ENCODE measurements around the gene DNAJB13.

Gene DNAJB13

DNA sequence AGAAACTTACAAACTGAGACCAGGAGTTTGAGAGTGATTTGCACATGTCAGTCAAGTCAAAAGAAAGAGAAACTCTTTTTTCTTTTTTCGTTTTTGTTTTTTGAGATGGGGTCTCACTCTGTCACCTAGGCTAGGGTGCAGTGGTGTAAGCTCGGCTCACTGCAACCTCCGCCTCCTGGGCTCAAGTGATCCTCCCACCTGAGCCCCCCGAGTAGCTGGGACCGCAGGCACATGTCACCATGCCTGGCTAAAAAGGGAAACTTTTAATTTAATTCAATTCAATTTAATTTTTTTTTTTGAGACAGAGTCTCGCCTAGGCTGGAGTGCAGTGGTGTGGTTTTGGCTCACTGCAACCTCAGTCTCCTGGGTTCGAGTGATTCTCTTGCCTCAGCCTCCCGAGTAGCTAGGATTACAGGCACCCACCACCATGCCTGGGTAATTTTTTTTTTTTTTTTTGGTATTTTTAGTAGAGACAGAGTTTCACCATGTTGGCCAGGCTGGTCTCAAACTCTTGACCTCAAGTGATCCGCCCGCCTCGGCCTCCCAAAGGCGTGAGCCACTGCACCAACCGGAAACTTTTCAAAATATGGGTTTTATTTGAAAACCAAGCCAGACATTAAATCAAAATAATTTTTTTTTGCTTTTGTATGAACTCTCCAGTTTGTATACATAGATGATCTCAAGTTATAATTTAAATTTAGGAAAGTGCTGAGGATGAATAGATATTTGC lies 48.2 kb downstream of the DNAJB13 start:
- Histone ChIP-seq H2BK5ac (ENCODE audit: low read depth, low read length, poor library complexity) (no peak overlapping the region), H3K9ac (ENCODE audit: low read length) (no peak overlapping the region), H3K4me3 (ENCODE audit: low read depth, low read length) (no peak overlapping the region), H4K8ac (ENCODE audit: low read depth, low read length) (no peak overlapping the region), H2AK5ac (ENCODE audit: low read length) (no peak overlapping the region), H2AFZ (ENCODE audit: insufficient read depth, low read length, poor library complexity) (no peak overlapping the region), H2BK120ac (ENCODE audit: insufficient read depth, low read length, poor library complexity) (no peak overlapping the region), H3K4me1 (ENCODE audit: control insufficient read depth in 1 of 2, insufficient read depth in 2 of 2, low read length in 2 of 2) (no peaks in the 10 kb centered on the region), H3K23ac (ENCODE audit: low read length) (no peak overlapping the region), H3K36me3 (ENCODE audit: control insufficient read depth in 1 of 2, insufficient read depth in 2 of 2, low read length in 2 of 2) (peaks cover 0 to 7% of the 10 kb centered on the region in 2 experiments), H3K14ac (ENCODE audit: low read length) (no peak overlapping the region), H3K4ac (ENCODE audit: low read depth, low read length) (no peak overlapping the region), H2BK12ac (ENCODE audit: low read length) (no peak overlapping the region), H3K27me3 (ENCODE audit: insufficient read depth, low read length) (no peaks in the 10 kb centered on the region), H3K27ac (ENCODE audit: low read depth, low read length) (no peak overlapping the region), H4K12ac (ENCODE audit: low read depth, low read length) (no peak overlapping the region), H4K91ac (ENCODE audit: low read depth, low read length) (no peak overlapping the region), H3K4me2 (ENCODE audit: low read length) (no peak overlapping the region), H3K9me3 (ENCODE audit: insufficient read depth, low read depth, low read length) (peaks cover 2% of the 10 kb centered on the region), H3K79me2 (ENCODE audit: control insufficient read depth, insufficient read depth, low read length, poor library complexity) (no peaks in the 10 kb centered on the region), H3K79me1 (ENCODE audit: low read length) (no peaks in the 10 kb centered on the region), H3K18ac (ENCODE audit: low read length) (no peak overlapping the region)
- DNase-seq: no peak
- no CpG with 5 or more reads among the region's 13 CpGs for WGBS (ENCODE audit: extremely low coverage, insufficient coverage, insufficient read length)

DNA sequence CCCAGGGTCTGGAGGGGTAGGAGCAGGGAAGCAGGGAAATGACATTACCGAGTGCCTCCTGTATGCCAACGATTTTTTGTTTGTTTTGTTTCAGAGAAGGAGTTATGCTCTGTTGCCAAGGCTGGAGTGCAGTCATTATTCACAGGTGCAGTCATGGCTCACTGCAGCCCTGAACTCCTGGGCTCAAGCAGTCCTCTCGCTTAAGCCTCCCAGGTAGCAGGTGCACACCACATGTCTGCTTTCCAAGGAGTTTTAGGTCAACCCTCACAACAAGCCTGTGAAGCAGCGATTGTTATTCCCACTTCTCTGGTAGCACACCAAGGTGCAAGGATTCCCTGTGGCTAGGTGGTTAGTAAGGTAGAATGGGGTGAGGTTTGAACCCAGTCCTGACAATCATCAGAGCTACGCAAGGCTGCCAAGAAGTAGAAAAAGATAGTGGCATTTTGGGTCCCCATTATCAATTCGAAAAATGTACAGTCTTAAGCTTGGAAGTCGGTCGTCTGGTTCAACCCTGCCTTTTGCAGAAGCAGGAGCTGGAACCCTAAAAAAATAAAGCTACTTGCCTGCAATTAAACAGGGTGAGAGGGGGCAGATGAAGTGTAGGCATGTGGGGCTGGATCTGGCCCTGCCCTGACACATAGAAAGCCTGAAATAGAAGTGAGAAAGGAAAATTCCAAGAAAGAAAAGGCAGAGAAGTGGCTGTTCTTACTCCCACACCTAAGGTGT lies 48.9 kb downstream of the DNAJB13 start:
- H2BK12ac ChIP-seq (ENCODE audit: low read length): no peak overlapping the region
- H3K27ac ChIP-seq (ENCODE audit: low read depth, low read length): no peak overlapping the region
- WGBS (ENCODE audit: extremely low coverage, insufficient coverage, insufficient read length): no CpG with 5 or more reads among the region's 8 CpGs
- H3K4me3 ChIP-seq (ENCODE audit: low read depth, low read length): no peak overlapping the region
- H3K4me2 ChIP-seq (ENCODE audit: low read length): no peak overlapping the region
- no peak overlapping the region for H3K18ac ChIP-seq (ENCODE audit: low read length)
- no peaks in the 10 kb centered on the region for H3K27me3 ChIP-seq (ENCODE audit: insufficient read depth, low read length)
- H4K12ac ChIP-seq (ENCODE audit: low read depth, low read length): no peak overlapping the region
- H3K4me1 ChIP-seq (ENCODE audit: control insufficient read depth in 1 of 2, insufficient read depth in 2 of 2, low read length in 2 of 2): no peaks in the 10 kb centered on the region
- H2AK5ac ChIP-seq (ENCODE audit: low read length): no peak overlapping the region
- DNase-seq: no peak
- H4K8ac ChIP-seq (ENCODE audit: low read depth, low read length): no peak overlapping the region
- no peak overlapping the region for H2BK5ac ChIP-seq (ENCODE audit: low read depth, low read length, poor library complexity)
- H2AFZ ChIP-seq (ENCODE audit: insufficient read depth, low read length, poor library complexity): no peak overlapping the region
- no peaks in the 10 kb centered on the region for H3K79me2 ChIP-seq (ENCODE audit: control insufficient read depth, insufficient read depth, low read length, poor library complexity)
- peaks cover 2% of the 10 kb centered on the region for H3K9me3 ChIP-seq (ENCODE audit: insufficient read depth, low read depth, low read length)
- no peak overlapping the region for H4K91ac ChIP-seq (ENCODE audit: low read depth, low read length)
- no peaks in the 10 kb centered on the region for H3K79me1 ChIP-seq (ENCODE audit: low read length)
- H3K9ac ChIP-seq (ENCODE audit: low read length): no peak overlapping the region
- no peak overlapping the region for H3K14ac ChIP-seq (ENCODE audit: low read length)
- H3K23ac ChIP-seq (ENCODE audit: low read length): no peak overlapping the region
- no peak overlapping the region for H3K4ac ChIP-seq (ENCODE audit: low read depth, low read length)
- peaks cover 0 to 7% of the 10 kb centered on the region in 2 experiments for H3K36me3 ChIP-seq (ENCODE audit: control insufficient read depth in 1 of 2, insufficient read depth in 2 of 2, low read length in 2 of 2)
- H2BK120ac ChIP-seq (ENCODE audit: insufficient read depth, low read length, poor library complexity): no peak overlapping the region

DNA sequence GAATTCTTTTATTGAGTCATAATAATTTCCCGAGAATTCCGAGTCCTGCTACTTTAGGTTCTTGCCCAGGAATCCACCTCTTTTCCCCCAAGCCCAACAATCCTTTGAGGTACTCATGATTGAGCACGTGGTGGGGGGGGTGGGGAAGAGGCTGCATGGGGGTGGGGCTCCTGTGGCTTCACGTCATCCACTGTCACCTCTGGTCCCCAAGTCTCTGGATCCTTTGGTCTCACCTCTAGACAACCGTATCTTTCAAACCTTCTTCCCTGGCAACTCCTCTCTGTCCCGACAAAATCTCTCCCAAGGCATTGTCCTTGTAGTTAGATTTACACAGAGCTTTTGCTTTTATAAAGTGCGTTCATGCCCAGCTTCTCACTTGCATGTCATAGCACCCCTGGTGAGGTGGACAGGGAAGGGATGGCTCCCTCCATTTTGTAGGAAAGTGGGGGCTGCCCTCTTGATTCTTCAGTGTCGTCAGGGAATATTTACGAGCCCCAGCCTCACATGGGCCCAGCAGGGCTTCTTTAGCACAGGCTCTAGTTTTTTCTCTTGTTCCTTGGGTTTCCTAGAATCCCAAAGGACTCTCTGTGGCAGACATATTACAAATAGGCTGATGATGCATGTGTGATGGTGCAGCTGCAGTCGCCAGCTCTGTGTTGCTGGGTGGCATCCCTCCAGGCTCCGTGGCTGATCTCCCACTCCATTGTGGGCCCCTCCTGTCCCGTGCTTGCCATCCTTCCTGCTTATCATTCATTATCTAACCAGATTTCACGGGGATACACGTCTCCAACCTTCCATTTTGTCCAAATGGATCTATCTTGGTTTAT lies 49.7 kb downstream of the DNAJB13 start:
- H3K27me3 ChIP-seq (ENCODE audit: insufficient read depth, low read length): no peaks in the 10 kb centered on the region
- no peak overlapping the region for H4K12ac ChIP-seq (ENCODE audit: low read depth, low read length)
- no peak overlapping the region for H3K4me2 ChIP-seq (ENCODE audit: low read length)
- DNase-seq: no peak
- H3K4me1 ChIP-seq (ENCODE audit: control insufficient read depth in 1 of 2, insufficient read depth in 2 of 2, low read length in 2 of 2): no peaks in the 10 kb centered on the region
- peaks cover 0 to 7% of the 10 kb centered on the region in 2 experiments for H3K36me3 ChIP-seq (ENCODE audit: control insufficient read depth in 1 of 2, insufficient read depth in 2 of 2, low read length in 2 of 2)
- H3K18ac ChIP-seq (ENCODE audit: low read length): no peak overlapping the region
- no peak overlapping the region for H3K4me3 ChIP-seq (ENCODE audit: low read depth, low read length)
- H3K27ac ChIP-seq (ENCODE audit: low read depth, low read length): no peak overlapping the region
- no peak overlapping the region for H4K8ac ChIP-seq (ENCODE audit: low read depth, low read length)
- no peaks in the 10 kb centered on the region for H3K79me1 ChIP-seq (ENCODE audit: low read length)
- no peak overlapping the region for H3K4ac ChIP-seq (ENCODE audit: low read depth, low read length)
- no peak overlapping the region for H4K91ac ChIP-seq (ENCODE audit: low read depth, low read length)
- H2AFZ ChIP-seq (ENCODE audit: insufficient read depth, low read length, poor library complexity): no peak overlapping the region
- H3K9me3 ChIP-seq (ENCODE audit: insufficient read depth, low read depth, low read length): peaks cover 2% of the 10 kb centered on the region
- H2BK120ac ChIP-seq (ENCODE audit: insufficient read depth, low read length, poor library complexity): no peak overlapping the region
- H2BK5ac ChIP-seq (ENCODE audit: low read depth, low read length, poor library complexity): no peak overlapping the region
- no peak overlapping the region for H3K23ac ChIP-seq (ENCODE audit: low read length)
- no CpG with 5 or more reads among the region's 14 CpGs for WGBS (ENCODE audit: extremely low coverage, insufficient coverage, insufficient read length)
- no peak overlapping the region for H2BK12ac ChIP-seq (ENCODE audit: low read length)
- H2AK5ac ChIP-seq (ENCODE audit: low read length): no peak overlapping the region
- H3K14ac ChIP-seq (ENCODE audit: low read length): no peak overlapping the region
- no peaks in the 10 kb centered on the region for H3K79me2 ChIP-seq (ENCODE audit: control insufficient read depth, insufficient read depth, low read length, poor library complexity)
- H3K9ac ChIP-seq (ENCODE audit: low read length): no peak overlapping the region

DNA sequence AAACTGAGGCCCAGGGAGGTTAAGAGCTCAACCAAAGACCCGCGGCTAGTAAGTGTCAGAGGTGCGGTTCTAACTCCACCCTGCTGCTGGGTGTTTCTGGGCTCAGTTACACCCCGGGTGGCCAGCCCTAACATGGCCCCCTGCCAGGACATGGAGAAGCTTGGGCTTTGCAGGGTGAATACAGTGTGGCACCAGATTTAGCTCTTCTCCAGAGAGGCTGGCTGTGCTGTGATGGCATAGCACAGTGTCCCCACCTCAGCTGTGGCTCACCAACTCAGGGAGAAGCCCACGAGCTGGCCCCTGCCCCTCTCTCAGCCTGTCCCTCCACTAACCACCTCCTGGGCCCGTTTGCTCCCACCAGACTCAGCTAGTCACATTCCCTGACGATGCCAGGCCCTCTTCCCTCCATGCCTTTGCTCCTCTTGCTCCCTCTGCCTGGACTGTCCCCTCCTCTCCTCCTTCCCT lies 51.0 kb downstream of the DNAJB13 start:
- Histone ChIP-seq H3K36me3 (ENCODE audit: control insufficient read depth in 1 of 2, insufficient read depth in 2 of 2, low read length in 2 of 2) (peaks cover 0 to 7% of the 10 kb centered on the region in 2 experiments), H4K12ac (ENCODE audit: low read depth, low read length) (no peak overlapping the region), H3K79me1 (ENCODE audit: low read length) (no peaks in the 10 kb centered on the region), H2AFZ (ENCODE audit: insufficient read depth, low read length, poor library complexity) (no peak overlapping the region), H3K9me3 (ENCODE audit: insufficient read depth, low read depth, low read length) (peaks cover 2% of the 10 kb centered on the region), H3K4ac (ENCODE audit: low read depth, low read length) (no peak overlapping the region), H3K14ac (ENCODE audit: low read length) (no peak overlapping the region), H2BK120ac (ENCODE audit: insufficient read depth, low read length, poor library complexity) (no peak overlapping the region), H3K18ac (ENCODE audit: low read length) (no peak overlapping the region), H3K27ac (ENCODE audit: low read depth, low read length) (no peak overlapping the region), H3K4me2 (ENCODE audit: low read length) (no peak overlapping the region), H2BK5ac (ENCODE audit: low read depth, low read length, poor library complexity) (no peak overlapping the region), H3K23ac (ENCODE audit: low read length) (no peak overlapping the region), H4K8ac (ENCODE audit: low read depth, low read length) (no peak overlapping the region), H3K4me1 (ENCODE audit: control insufficient read depth in 1 of 2, insufficient read depth in 2 of 2, low read length in 2 of 2) (no peaks in the 10 kb centered on the region), H2BK12ac (ENCODE audit: low read length) (no peak overlapping the region), H3K9ac (ENCODE audit: low read length) (no peak overlapping the region), H3K4me3 (ENCODE audit: low read depth, low read length) (no peak overlapping the region), H4K91ac (ENCODE audit: low read depth, low read length) (no peak overlapping the region), H3K79me2 (ENCODE audit: control insufficient read depth, insufficient read depth, low read length, poor library complexity) (no peaks in the 10 kb centered on the region), H3K27me3 (ENCODE audit: insufficient read depth, low read length) (no peaks in the 10 kb centered on the region), H2AK5ac (ENCODE audit: low read length) (no peak overlapping the region)
- WGBS (ENCODE audit: extremely low coverage, insufficient coverage, insufficient read length): no CpG with 5 or more reads among the region's 7 CpGs
- DNase-seq: no peak

Measured in trophoblast cell (in vitro differentiated cells and primary cell).